ENCODE data around the gene ITGA6. TPM values are rescaled to one million over a fixed set of nuclear protein-coding genes. Genes with fewer than 3 reads are reported as not detected.

The ITGA6 gene
- total RNA-seq, 2 donors from 2014 or later: 38.0 to 47.1 TPM

GRCh38 chr2:172415157-172415864 lies 12.1 kb upstream of the ITGA6 start:
- no peak for DNase-seq (ENCODE audit: low spot score)
- intact Hi-C loops (cut with DNase I): no loop called here

GRCh38 chr2:172415865-172416183 lies 11.6 kb upstream of the ITGA6 start:
- intact Hi-C loops (cut with DNase I): no loop called here
- DNase-seq (ENCODE audit: low spot score): no peak

- intact Hi-C loops (cut with DNase I): no loop called here
- no peak for DNase-seq (ENCODE audit: low spot score)
These were observed 10.8 kb upstream of the ITGA6 start for GRCh38 chr2:172416447-172417058.

GRCh38 chr2:172420216-172420615 lies 7.2 kb upstream of the ITGA6 start:
- intact Hi-C loops (cut with DNase I): no loop called here

GRCh38 chr2:172423160-172423559 lies 4.2 kb upstream of the ITGA6 start:
- intact Hi-C loops (cut with DNase I): no loop called here
- no peak for DNase-seq (ENCODE audit: low spot score)

More at GRCh38 chr2:172420216-172420615, 7.2 kb upstream of the ITGA6 start:
- no peak for DNase-seq (ENCODE audit: low spot score)

- intact Hi-C loops (cut with DNase I): no loop called here
- no peak for DNase-seq (ENCODE audit: low spot score)
These were observed 2.0 kb upstream of the ITGA6 start for GRCh38 chr2:172425336-172425735.

GRCh38 chr2:172426635-172427255 lies 641 bp upstream of the ITGA6 start:
- intact Hi-C loops (cut with DNase I): no loop called here

GRCh38 chr2:172427990-172428831 lies 825 bp downstream of the ITGA6 start:
- intact Hi-C loops (cut with DNase I): no loop called here
- DNase-seq (ENCODE audit: low spot score): no peak

More at GRCh38 chr2:172426635-172427255, 641 bp upstream of the ITGA6 start:
- DNase-seq (ENCODE audit: low spot score): no peak

- DNase-seq (ENCODE audit: low spot score): no peak
- intact Hi-C loops (cut with DNase I): no loop called here
These were observed 1.4 kb downstream of the ITGA6 start for GRCh38 chr2:172428832-172429210.

GRCh38 chr2:172429301-172429968 lies 2.0 kb downstream of the ITGA6 start:
- DNase-seq (ENCODE audit: low spot score): no peak
- intact Hi-C loops (cut with DNase I): no loop called here

GRCh38 chr2:172430027-172430426 lies 2.6 kb downstream of the ITGA6 start:
- intact Hi-C loops (cut with DNase I): no loop called here
- DNase-seq (ENCODE audit: low spot score): no peak

GRCh38 chr2:172430678-172431077 lies 3.3 kb downstream of the ITGA6 start:
- no peak for DNase-seq (ENCODE audit: low spot score)
- intact Hi-C loops (cut with DNase I): no loop called here

GRCh38 chr2:172431463-172431862 lies 4.1 kb downstream of the ITGA6 start:
- DNase-seq (ENCODE audit: low spot score): no peak
- intact Hi-C loops (cut with DNase I): no loop called here

GRCh38 chr2:172431993-172432392 lies 4.6 kb downstream of the ITGA6 start:
- no peak for DNase-seq (ENCODE audit: low spot score)
- intact Hi-C loops (cut with DNase I): no loop called here

- intact Hi-C loops (cut with DNase I): no loop called here
- no peak for DNase-seq (ENCODE audit: low spot score)
These were observed 5.8 kb downstream of the ITGA6 start for GRCh38 chr2:172433144-172433543.

- intact Hi-C loops (cut with DNase I): no loop called here
- no peak for DNase-seq (ENCODE audit: low spot score)
These were observed 7.6 kb downstream of the ITGA6 start for GRCh38 chr2:172434821-172435605.

- intact Hi-C loops (cut with DNase I): no loop called here
- no peak for DNase-seq (ENCODE audit: low spot score)
These were observed 8.2 kb downstream of the ITGA6 start for GRCh38 chr2:172435606-172435911.

- intact Hi-C loops (cut with DNase I): no loop called here
- DNase-seq (ENCODE audit: low spot score): no peak
These were observed 9.5 kb downstream of the ITGA6 start for GRCh38 chr2:172436889-172437288.

Measured in posterior vena cava (tissue), 2 donors.